ENCODE results near the gene IFITM2. TPM values are rescaled to one million over a fixed set of nuclear protein-coding genes. Genes with fewer than 3 reads are reported as not detected.
A peak's percentile ranks its signal among the peaks of the same experiment; 100 is the strongest.

Gene IFITM2
- total and polyA plus RNA-seq, 2 of the 13 experiments (the other 11 are each of a cell fraction or from before 2014, with no cell fraction given): 13.8 to 267 TPM

GRCh38 chr11:315051-315481 is 7.5 kb downstream of the IFITM2 start (continued):
- TF ChIP-seq CEBPG (CRISPR knock-in tag; IDR thresholded peaks at IDR 0.05) (0 out of 2 replicates have a peak, but pooled peaks have one; percentile 16), FOXO4 (CRISPR knock-in tag; conservative IDR thresholded peaks at IDR 0.05) (no peak), JUND (CRISPR knock-in tag; IDR thresholded peaks at IDR 0.05) (no peak), FOXP1 (IDR thresholded peaks at IDR 0.05) (no peak), FOXP1 (CRISPR knock-in tag; IDR thresholded peaks at IDR 0.05) (no peak), POLR2AphosphoS5 (IDR thresholded peaks at IDR 0.05; ENCODE audit: low read depth, low read length) (no peak), REST (IDR thresholded peaks at IDR 0.05; ENCODE audit: borderline replicate concordance in 1 of 2, low read depth in 1 of 2, low read length in 2 of 2) (no peak), SIN3A (IDR thresholded peaks at IDR 0.05; ENCODE audit: borderline replicate concordance, low read depth, low read length) (no peak), ZHX2 (IDR thresholded peaks at IDR 0.05; ENCODE audit: low read depth) (no peak), ZHX2 (CRISPR knock-in tag; IDR thresholded peaks at IDR 0.05; ENCODE audit: borderline replicate concordance) (no peak), DMAP1 (CRISPR knock-in tag; IDR thresholded peaks at IDR 0.05) (no peak), ZNF121 (CRISPR knock-in tag; IDR thresholded peaks at IDR 0.05) (no peak), SMC3 (IDR thresholded peaks at IDR 0.05; ENCODE audit: low read length) (no peak), ZBTB20 (CRISPR knock-in tag; IDR thresholded peaks at IDR 0.05; ENCODE audit: borderline replicate concordance, low read depth) (no peak), ZNF784 (CRISPR knock-in tag; IDR thresholded peaks at IDR 0.05; ENCODE audit: borderline replicate concordance) (no peak), ZFX (CRISPR knock-in tag; IDR thresholded peaks at IDR 0.05; ENCODE audit: low read depth) (peak; percentile 50; the same call in 1 of the 2 replicates), HNF4A (CRISPR knock-in tag; IDR thresholded peaks at IDR 0.05) (peak; percentile 58; the same call in 1 of the 2 replicates)

Measured in HepG2 (cell line).